Measurements from ENCODE around the gene AAK1. TPM values are rescaled to one million over a fixed set of nuclear protein-coding genes. Genes with fewer than 3 reads are reported as not detected.

Gene AAK1
- polyA plus RNA-seq, 1 donor from 2014 or later = 26.7 TPM

- no peak for TF ChIP-seq MXI1 (conservative IDR thresholded peaks at IDR 0.05; ENCODE audit: poor library complexity, severe bottlenecking)
- no peak for TF ChIP-seq SMC3 (conservative IDR thresholded peaks at IDR 0.05; ENCODE audit: poor library complexity)
- no peak for TF ChIP-seq POLR2AphosphoS5 (IDR thresholded peaks at IDR 0.05)
- no peak for TF ChIP-seq RAD21 (conservative IDR thresholded peaks at IDR 0.05)
- TF ChIP-seq TAF1 (IDR thresholded peaks at IDR 0.05; ENCODE audit: low read depth) = no peak
- no peak overlapping the region for H3K9ac ChIP-seq (ENCODE audit: low read length)
- H3F3A ChIP-seq (ENCODE audit: insufficient read depth, low read length, poor library complexity, severe bottlenecking) = no peaks in the 10 kb centered on the region
- H3K27ac ChIP-seq (ENCODE audit: low read length) = no peak overlapping the region
- no peaks in the 10 kb centered on the region for H3K36me3 ChIP-seq (ENCODE audit: insufficient read depth, low read length)
- H3K9me2 ChIP-seq (ENCODE audit: insufficient read depth, low read length) = no peaks in the 10 kb centered on the region
- H4K20me1 ChIP-seq (ENCODE audit: insufficient read depth) = peaks cover 6% of the 10 kb centered on the region
- H3K9me3 ChIP-seq (ENCODE audit: low read length) = no peaks in the 10 kb centered on the region
- H2AFZ ChIP-seq (ENCODE audit: low read depth, low read length) = no peak overlapping the region
- H3K79me2 ChIP-seq (replicated peaks; ENCODE audit: insufficient read depth, low read length) = peaks cover 66% of the 10 kb centered on the region
- no peaks in the 10 kb centered on the region for H3K27me3 ChIP-seq (ENCODE audit: insufficient read depth, low read depth, low read length)
- H3K4me2 ChIP-seq (ENCODE audit: low read length) = no peak overlapping the region
- peak overlapping the region; percentile 88 for H3K4me3 ChIP-seq (ENCODE audit: low read length)
These were observed 5.6 kb downstream of the AAK1 start for GRCh38 chr2:69637923-69638322.

GRCh38 chr2:69636395-69636794 lies 7.1 kb downstream of the AAK1 start:
- no peak overlapping the region for H3K4me3 ChIP-seq (ENCODE audit: low read length)

GRCh38 chr2:69635432-69635831 lies 8.1 kb downstream of the AAK1 start:
- H3K36me3 ChIP-seq (ENCODE audit: insufficient read depth, low read length) = no peaks in the 10 kb centered on the region
- TF ChIP-seq TAF1 (IDR thresholded peaks at IDR 0.05; ENCODE audit: low read depth) = no peak
- no peak for TF ChIP-seq SMC3 (conservative IDR thresholded peaks at IDR 0.05; ENCODE audit: poor library complexity)
- no peak for TF ChIP-seq EP300 (conservative IDR thresholded peaks at IDR 0.05; ENCODE audit: poor library complexity, severe bottlenecking)
- no peak for TF ChIP-seq REST (IDR thresholded peaks at IDR 0.05; ENCODE audit: borderline replicate concordance)
- no peak for TF ChIP-seq POLR2AphosphoS5 (IDR thresholded peaks at IDR 0.05)
- no peak for TF ChIP-seq RAD21 (conservative IDR thresholded peaks at IDR 0.05)
- TF ChIP-seq MXI1 (conservative IDR thresholded peaks at IDR 0.05; ENCODE audit: poor library complexity, severe bottlenecking) = no peak
- no peak for TF ChIP-seq EZH2 (IDR thresholded peaks at IDR 0.05; ENCODE audit: borderline replicate concordance, insufficient read depth, low read length, poor library complexity, severe bottlenecking)
- no peak for TF ChIP-seq CTCF (IDR thresholded peaks at IDR 0.05; ENCODE audit: poor library complexity, severe bottlenecking)
- H3K27ac ChIP-seq (ENCODE audit: low read length) = no peak overlapping the region
- H3K9me2 ChIP-seq (ENCODE audit: insufficient read depth, low read length) = no peaks in the 10 kb centered on the region
- H3K4me2 ChIP-seq (ENCODE audit: low read length) = no peak overlapping the region
- H3K9ac ChIP-seq (ENCODE audit: low read length) = no peak overlapping the region
- peaks cover 48% of the 10 kb centered on the region for H3K79me2 ChIP-seq (replicated peaks; ENCODE audit: insufficient read depth, low read length)
- no peaks in the 10 kb centered on the region for H3K9me3 ChIP-seq (ENCODE audit: low read length)
- peaks cover 6% of the 10 kb centered on the region for H4K20me1 ChIP-seq (ENCODE audit: insufficient read depth)
- H2AFZ ChIP-seq (ENCODE audit: low read depth, low read length) = no peak overlapping the region
- H3F3A ChIP-seq (ENCODE audit: insufficient read depth, low read length, poor library complexity, severe bottlenecking) = no peaks in the 10 kb centered on the region
- H3K27me3 ChIP-seq (ENCODE audit: insufficient read depth, low read depth, low read length) = no peaks in the 10 kb centered on the region
- H3K4me3 ChIP-seq (ENCODE audit: low read length) = no peak overlapping the region

More at GRCh38 chr2:69636395-69636794, 7.1 kb downstream of the AAK1 start:
- Histone ChIP-seq H3F3A (ENCODE audit: insufficient read depth, low read length, poor library complexity, severe bottlenecking) (no peaks in the 10 kb centered on the region), H3K9ac (ENCODE audit: low read length) (no peak overlapping the region), H3K27me3 (ENCODE audit: insufficient read depth, low read depth, low read length) (no peaks in the 10 kb centered on the region), H3K36me3 (ENCODE audit: insufficient read depth, low read length) (no peaks in the 10 kb centered on the region), H2AFZ (ENCODE audit: low read depth, low read length) (no peak overlapping the region), H3K27ac (ENCODE audit: low read length) (no peak overlapping the region), H4K20me1 (ENCODE audit: insufficient read depth) (peaks cover 6% of the 10 kb centered on the region), H3K4me2 (ENCODE audit: low read length) (no peak overlapping the region), H3K9me2 (ENCODE audit: insufficient read depth, low read length) (no peaks in the 10 kb centered on the region), H3K9me3 (ENCODE audit: low read length) (no peaks in the 10 kb centered on the region), H3K79me2 (replicated peaks; ENCODE audit: insufficient read depth, low read length) (peaks cover 52% of the 10 kb centered on the region)
- no peak for TF ChIP-seq SMC3 (conservative IDR thresholded peaks at IDR 0.05; ENCODE audit: poor library complexity)
- no peak for TF ChIP-seq EZH2 (IDR thresholded peaks at IDR 0.05; ENCODE audit: borderline replicate concordance, insufficient read depth, low read length, poor library complexity, severe bottlenecking)
- no peak for TF ChIP-seq RAD21 (conservative IDR thresholded peaks at IDR 0.05)
- no peak for TF ChIP-seq POLR2AphosphoS5 (IDR thresholded peaks at IDR 0.05)
- no peak for TF ChIP-seq TAF1 (IDR thresholded peaks at IDR 0.05; ENCODE audit: low read depth)
- no peak for TF ChIP-seq CTCF (IDR thresholded peaks at IDR 0.05; ENCODE audit: poor library complexity, severe bottlenecking)
- TF ChIP-seq EP300 (conservative IDR thresholded peaks at IDR 0.05; ENCODE audit: poor library complexity, severe bottlenecking) = no peak

All from neural cell (in vitro differentiated cells).